Esophagus muscularis mucosa (tissue), 4 donors: Measurements from ENCODE around the gene TSPAN7. TPM values are rescaled to one million over a fixed set of nuclear protein-coding genes. Genes with fewer than 3 reads are reported as not detected.
A peak's percentile ranks its signal among the peaks of the same experiment; 100 is the strongest.

Experiments
- DNase-seq: peaks from one replicate; pipeline ENCODE4 v3.0.0-alpha.2; 2017; ENCODE audit errors: extremely low spot score
- H3K27ac ChIP-seq, 4 donors: fragments of 200-600 bp; sonication (generic); replicated peaks in 1 of 4; 1 replicate in 3 of 4; 2 replicates in 1 of 4; pipeline ENCODE4 v1.5.1; 2016 to 2019; ENCODE audit warnings: mild to moderate bottlenecking in 1 of 4
- H3K27me3 ChIP-seq, 4 donors: fragments of 200-600 bp; sonication (generic); one replicate each; pipeline versions ENCODE4 v1.5.1 to v1.6.0; 2016 to 2019
- H3K36me3 ChIP-seq, 4 donors: fragments of 200-600 bp; sonication (generic); one replicate each; pipeline ENCODE4 v1.5.1; 2016 to 2019
- H3K4me1 ChIP-seq, 4 donors: fragments of 200-600 bp; sonication (generic); one replicate each; pipeline ENCODE4 v1.5.1; 2016 to 2019
- H3K4me3 ChIP-seq, 4 donors: fragments of 200-600 bp; sonication (generic); 1 replicate in 2 of 4; 2 replicates in 2 of 4; pipeline ENCODE4 v1.5.1; 2016 to 2019; ENCODE audit warnings: mild to moderate bottlenecking in 4 of 4, moderate library complexity in 1 of 4
- H3K9me3 ChIP-seq, 4 donors: fragments of 200-600 bp; sonication (generic); 1 replicate in 3 of 4; 2 replicates in 1 of 4; pipeline ENCODE4 v1.5.1; 2016 to 2019
- EP300 ChIP-seq: sonication (generic); formaldehyde crosslinking; IDR thresholded peaks from one replicate; pipeline ENCODE4 v1.6.1; 2017; ENCODE audit warnings: antibody characterized with exemption
- POLR2A ChIP-seq: fragments of 450-650 bp; IDR thresholded peaks from one replicate; pipeline ENCODE4 v1.6.1; 2017; ENCODE audit warnings: antibody characterized with exemption, moderate library complexity, mild to moderate bottlenecking, low read depth
- POLR2AphosphoS5 ChIP-seq, 2 donors: sonication (generic); formaldehyde crosslinking; IDR thresholded peaks; one replicate each; pipeline ENCODE4 v1.6.1; 2017; ENCODE audit warnings: antibody characterized with exemption in 2 of 2
- WGBS: methylation state at CpG from one replicate; pipeline ENCODE4 v1.1.5; 2018; 5-methylcytosine and 5-hydroxymethylcytosine counted together
- intact Hi-C: fragments of 100-400 bp; cut with DNase I; formaldehyde crosslinking; loops from one replicate; pipeline ENCODE4 v1.15.1; 2023
- total RNA-seq, 4 donors: library from RNA; depleted of rRNA; stranded (reverse); fragments of >200 nt; gene quantifications; one replicate each; pipeline versions ENCODE4 v1.1.0 to v1.2.1, GENCODE V29; 2016
- TF ChIP-seq, protein P1 (sequence below), 3 experiments: fragments of 200-600 bp in 2 of 3; fragments of 450-650 bp in 1 of 3; sonication (generic) in 2 of 3; IDR thresholded peaks; one replicate each; pipeline ENCODE4 v1.5.1; 2017 to 2019; ENCODE audit warnings: antibody characterized with exemption in 3 of 3, mild to moderate bottlenecking in 2 of 3, moderate library complexity in 1 of 3

Gene TSPAN7
- total RNA-seq, 4 donors from 2014 or later = 11.6 to 53.8 (median 45.2) TPM

DNA sequence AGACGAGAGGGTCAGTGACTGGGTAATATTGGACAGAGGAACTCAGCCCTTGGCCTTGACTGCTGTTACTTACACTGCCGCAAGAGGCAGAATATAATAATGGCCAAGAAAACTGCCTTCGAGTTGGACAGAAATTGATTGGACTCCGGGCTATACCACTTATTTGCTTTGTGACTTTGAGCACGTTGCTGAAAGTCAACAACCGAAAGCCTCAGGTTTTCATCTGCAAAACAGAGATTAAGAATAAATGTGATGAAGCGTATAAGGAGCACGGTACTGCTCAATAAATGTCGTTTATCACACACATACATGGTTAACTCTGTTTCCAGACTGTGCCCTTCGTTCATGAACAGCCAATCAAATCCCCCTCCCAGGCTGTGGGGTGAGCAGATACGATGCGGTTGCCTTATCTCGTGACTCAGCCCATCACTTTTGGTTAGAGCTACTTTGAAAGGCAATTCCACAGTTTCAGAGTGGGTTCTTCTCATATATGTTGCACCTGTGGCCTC lies 91.6 kb downstream of the TSPAN7 start:
- H3K4me3 ChIP-seq = no peak overlapping the region
- H3K9me3 ChIP-seq = no peaks in the 10 kb centered on the region
- TF ChIP-seq, protein P1, sequence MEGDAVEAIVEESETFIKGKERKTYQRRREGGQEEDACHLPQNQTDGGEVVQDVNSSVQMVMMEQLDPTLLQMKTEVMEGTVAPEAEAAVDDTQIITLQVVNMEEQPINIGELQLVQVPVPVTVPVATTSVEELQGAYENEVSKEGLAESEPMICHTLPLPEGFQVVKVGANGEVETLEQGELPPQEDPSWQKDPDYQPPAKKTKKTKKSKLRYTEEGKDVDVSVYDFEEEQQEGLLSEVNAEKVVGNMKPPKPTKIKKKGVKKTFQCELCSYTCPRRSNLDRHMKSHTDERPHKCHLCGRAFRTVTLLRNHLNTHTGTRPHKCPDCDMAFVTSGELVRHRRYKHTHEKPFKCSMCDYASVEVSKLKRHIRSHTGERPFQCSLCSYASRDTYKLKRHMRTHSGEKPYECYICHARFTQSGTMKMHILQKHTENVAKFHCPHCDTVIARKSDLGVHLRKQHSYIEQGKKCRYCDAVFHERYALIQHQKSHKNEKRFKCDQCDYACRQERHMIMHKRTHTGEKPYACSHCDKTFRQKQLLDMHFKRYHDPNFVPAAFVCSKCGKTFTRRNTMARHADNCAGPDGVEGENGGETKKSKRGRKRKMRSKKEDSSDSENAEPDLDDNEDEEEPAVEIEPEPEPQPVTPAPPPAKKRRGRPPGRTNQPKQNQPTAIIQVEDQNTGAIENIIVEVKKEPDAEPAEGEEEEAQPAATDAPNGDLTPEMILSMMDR (IDR thresholded peaks at IDR 0.05) = no peak
- TF ChIP-seq POLR2A (no peak), POLR2AphosphoS5 (IDR thresholded peaks at IDR 0.05) (no peak), EP300 (no peak)
- H3K36me3 ChIP-seq = no peaks in the 10 kb centered on the region
- DNase-seq = no peak
- H3K4me1 ChIP-seq = peaks cover 0 to 3% (median 0%) of the 10 kb centered on the region in 4 donors
- H3K27ac ChIP-seq = no peak overlapping the region
- intact Hi-C loops = no loop called here
- H3K27me3 ChIP-seq = peaks cover 0 to 6% (median 0%) of the 10 kb centered on the region in 4 donors
- WGBS = 77% methylated on average over 13 of the region's 13 CpGs

DNA sequence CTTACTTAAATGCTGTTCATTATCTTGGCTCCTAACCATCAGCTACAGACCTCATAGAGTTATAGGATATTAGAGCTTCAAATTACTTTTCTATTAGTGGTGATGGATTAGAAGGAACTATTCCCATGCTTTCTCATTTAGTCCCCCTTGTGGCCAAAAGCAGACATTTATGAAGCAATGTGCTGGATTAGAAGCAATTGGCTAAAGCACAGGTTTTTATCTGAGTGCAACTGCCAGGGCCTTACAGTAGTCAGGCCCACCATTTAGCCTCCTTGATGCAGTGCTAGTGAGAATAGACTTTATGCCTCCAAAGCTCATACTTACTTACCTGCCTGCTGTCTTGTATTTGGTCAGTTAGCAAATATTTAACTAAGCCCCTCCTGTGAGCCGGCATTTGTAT lies 93.0 kb downstream of the TSPAN7 start:
- Histone ChIP-seq H3K27ac (no peak overlapping the region), H3K9me3 (no peaks in the 10 kb centered on the region), H3K36me3 (no peaks in the 10 kb centered on the region), H3K4me1 (peaks cover 0 to 3% (median 0%) of the 10 kb centered on the region in 4 donors), H3K27me3 (peaks cover 0 to 6% (median 0%) of the 10 kb centered on the region in 4 donors), H3K4me3 (no peak overlapping the region)
- no peak for DNase-seq
- WGBS = 67% methylated on average over 1 of the region's 1 CpG
- TF ChIP-seq POLR2AphosphoS5 (IDR thresholded peaks at IDR 0.05) (no peak), POLR2A (no peak), EP300 (no peak)
- TF ChIP-seq, protein P1 (IDR thresholded peaks at IDR 0.05) = peak; percentile 26 to 42 (median 27)
- intact Hi-C loops = no loop called here

DNA sequence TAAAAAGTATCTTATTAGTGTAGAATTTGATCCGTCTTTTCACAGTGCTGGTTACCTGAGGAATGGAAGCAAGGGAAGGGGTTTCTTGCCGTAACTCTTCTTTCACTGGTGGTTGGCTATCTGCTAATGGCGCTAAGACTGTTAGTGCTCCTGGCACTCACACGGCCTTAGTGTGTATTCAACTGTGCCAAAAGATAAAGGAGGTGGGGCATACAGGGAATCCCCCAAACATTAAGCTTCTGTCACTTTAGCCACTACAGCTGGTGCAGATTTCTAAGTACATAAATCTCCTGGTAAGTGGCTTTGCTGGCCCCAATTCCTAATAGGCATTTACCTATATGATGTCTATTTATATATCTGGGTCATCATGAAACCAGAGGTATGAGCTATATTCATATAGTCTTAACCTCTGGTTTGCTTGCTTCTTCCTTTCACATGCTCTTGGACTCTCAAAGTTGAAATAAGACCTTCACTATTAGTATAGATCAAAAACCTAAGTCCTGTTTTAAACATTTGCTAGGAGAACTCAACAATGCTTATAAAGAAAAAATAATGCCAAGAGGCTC lies 95.1 kb downstream of the TSPAN7 start:
- Histone ChIP-seq H3K27me3 (peaks cover 0 to 6% (median 0%) of the 10 kb centered on the region in 4 donors), H3K4me1 (peaks cover 0 to 3% (median 0%) of the 10 kb centered on the region in 4 donors), H3K27ac (no peak overlapping the region), H3K36me3 (no peaks in the 10 kb centered on the region), H3K4me3 (no peak overlapping the region), H3K9me3 (no peaks in the 10 kb centered on the region)
- intact Hi-C loops = no loop called here
- TF ChIP-seq POLR2A = no peak
- TF ChIP-seq POLR2AphosphoS5 (IDR thresholded peaks at IDR 0.05) = no peak
- TF ChIP-seq, protein P1 (IDR thresholded peaks at IDR 0.05) = no peak
- no peak for TF ChIP-seq EP300
- DNase-seq = no peak
- WGBS = 65% methylated on average over 4 of the region's 4 CpGs

DNA sequence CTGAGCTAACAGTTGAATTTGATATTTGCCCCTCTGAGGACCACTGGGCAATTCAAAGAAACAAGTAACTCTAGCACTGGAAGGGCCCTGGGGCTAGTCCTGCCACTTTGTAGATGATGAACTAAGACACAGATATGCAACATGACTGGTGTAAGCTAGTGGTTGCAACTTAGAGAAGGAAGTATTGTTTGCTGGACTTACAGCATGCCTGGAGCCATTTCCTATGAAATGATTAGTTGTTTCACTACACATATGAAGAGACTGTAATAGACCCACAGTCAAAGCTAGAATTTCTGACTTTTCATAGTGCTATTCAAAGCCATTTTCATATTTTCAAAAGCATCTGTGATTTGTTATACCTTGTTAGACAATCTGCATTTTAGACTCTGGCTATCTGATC lies 96.2 kb downstream of the TSPAN7 start:
- Histone ChIP-seq H3K4me3 (no peak overlapping the region), H3K36me3 (no peaks in the 10 kb centered on the region), H3K9me3 (no peaks in the 10 kb centered on the region), H3K4me1 (no peaks in the 10 kb centered on the region), H3K27me3 (peaks cover 0 to 6% (median 0%) of the 10 kb centered on the region in 4 donors), H3K27ac (no peak overlapping the region)
- intact Hi-C loops = no loop called here
- TF ChIP-seq EP300 (no peak), POLR2AphosphoS5 (IDR thresholded peaks at IDR 0.05) (no peak), POLR2A (no peak)
- TF ChIP-seq, protein P1 (IDR thresholded peaks at IDR 0.05) = no peak
- DNase-seq = no peak
